ENCODE measurements around the gene RAD9A. TPM values are rescaled to one million over a fixed set of nuclear protein-coding genes. Genes with fewer than 3 reads are reported as not detected.

Gene RAD9A
- total RNA-seq, 1 donor from 2014 or later, result 11.1 TPM

GRCh38 chr11:67347964-67348749, 43.6 kb upstream of the RAD9A start:
- H3K27ac Mint-ChIP-seq (ENCODE audit: unreplicated experiment), result peak overlapping the region; percentile 28
- H3K36me3 Mint-ChIP-seq (ENCODE audit: low read depth), result no peaks in the 10 kb centered on the region
- H3K4me3 Mint-ChIP-seq (ENCODE audit: unreplicated experiment), result no peak overlapping the region
- peaks cover 40% of the 10 kb centered on the region for H3K4me1 Mint-ChIP-seq (ENCODE audit: low read depth)
- no peaks in the 10 kb centered on the region for H3K27me3 Mint-ChIP-seq (ENCODE audit: low read depth)
- H3K9me3 Mint-ChIP-seq (ENCODE audit: low read depth), result no peaks in the 10 kb centered on the region
- no peak for DNase-seq (ENCODE audit: low spot score)
- no peak for TF ChIP-seq CTCF (IDR thresholded peaks at IDR 0.05)

GRCh38 chr11:67349036-67349435, 42.8 kb upstream of the RAD9A start:
- Mint-ChIP-seq H3K27ac (ENCODE audit: unreplicated experiment) (peak overlapping the region; percentile 7), H3K4me3 (ENCODE audit: unreplicated experiment) (no peak overlapping the region), H3K9me3 (ENCODE audit: low read depth) (no peaks in the 10 kb centered on the region), H3K36me3 (ENCODE audit: low read depth) (no peaks in the 10 kb centered on the region), H3K4me1 (ENCODE audit: low read depth) (peaks cover 44% of the 10 kb centered on the region), H3K27me3 (ENCODE audit: low read depth) (no peaks in the 10 kb centered on the region)
- DNase-seq (ENCODE audit: low spot score), result no peak
- TF ChIP-seq CTCF (IDR thresholded peaks at IDR 0.05), result no peak

GRCh38 chr11:67349457-67349856, 42.3 kb upstream of the RAD9A start:
- DNase-seq (ENCODE audit: low spot score), result no peak
- Mint-ChIP-seq H3K4me1 (ENCODE audit: low read depth) (peaks cover 48% of the 10 kb centered on the region), H3K4me3 (ENCODE audit: unreplicated experiment) (no peak overlapping the region), H3K9me3 (ENCODE audit: low read depth) (no peaks in the 10 kb centered on the region), H3K27me3 (ENCODE audit: low read depth) (no peaks in the 10 kb centered on the region), H3K36me3 (ENCODE audit: low read depth) (no peaks in the 10 kb centered on the region), H3K27ac (ENCODE audit: unreplicated experiment) (peak overlapping the region; percentile 30)
- TF ChIP-seq CTCF (IDR thresholded peaks at IDR 0.05), result no peak

GRCh38 chr11:67349928-67350465, 41.8 kb upstream of the RAD9A start:
- no peaks in the 10 kb centered on the region for H3K9me3 Mint-ChIP-seq (ENCODE audit: low read depth)
- H3K27ac Mint-ChIP-seq (ENCODE audit: unreplicated experiment), result peak overlapping the region; percentile 30
- DNase-seq (ENCODE audit: low spot score), result no peak
- no peaks in the 10 kb centered on the region for H3K27me3 Mint-ChIP-seq (ENCODE audit: low read depth)
- no peak for TF ChIP-seq CTCF (IDR thresholded peaks at IDR 0.05)
- H3K36me3 Mint-ChIP-seq (ENCODE audit: low read depth), result no peaks in the 10 kb centered on the region
- peaks cover 53% of the 10 kb centered on the region for H3K4me1 Mint-ChIP-seq (ENCODE audit: low read depth)
- no peak overlapping the region for H3K4me3 Mint-ChIP-seq (ENCODE audit: unreplicated experiment)

- peak overlapping the region; percentile 80 for H3K27ac Mint-ChIP-seq (ENCODE audit: unreplicated experiment)
- no peaks in the 10 kb centered on the region for H3K36me3 Mint-ChIP-seq (ENCODE audit: low read depth)
- no peaks in the 10 kb centered on the region for H3K27me3 Mint-ChIP-seq (ENCODE audit: low read depth)
- peak; percentile 88 for TF ChIP-seq CTCF (IDR thresholded peaks at IDR 0.05)
- DNase-seq (ENCODE audit: low spot score), result no peak
- peaks cover 58% of the 10 kb centered on the region for H3K4me1 Mint-ChIP-seq (ENCODE audit: low read depth)
- peak overlapping the region; percentile 59 for H3K4me3 Mint-ChIP-seq (ENCODE audit: unreplicated experiment)
- H3K9me3 Mint-ChIP-seq (ENCODE audit: low read depth), result no peaks in the 10 kb centered on the region
Measured at GRCh38 chr11:67351275-67352005, 40.3 kb upstream of the RAD9A start.
